Neural cell (in vitro differentiated cells): Measurements from ENCODE around the gene FRMD1. TPM values are rescaled to one million over a fixed set of nuclear protein-coding genes. Genes with fewer than 3 reads are reported as not detected.

Source experiments
- H2AFZ ChIP-seq: fragments of 200-600, 300-800 bp; sonication (generic), shearing (Covaris generic); 2 replicates; pipeline ENCODE4 v1.6.0; 2014; ENCODE audit warnings: low read depth, mild to moderate bottlenecking, antibody characterized with exemption, low read length, moderate library complexity
- H3F3A ChIP-seq: fragments of 200-600 bp; shearing (Covaris generic); 2 replicates; pipeline ENCODE4 v1.6.1; 2016; ENCODE audit warnings: mild to moderate bottlenecking, moderate library complexity, mixed read lengths, antibody characterized with exemption, low read length; ENCODE audit not compliant: insufficient read depth, poor library complexity, severe bottlenecking
- H3K27ac ChIP-seq: fragments of 200-600, 300-800 bp; sonication (generic), shearing (Covaris generic); 2 replicates; pipeline ENCODE4 v1.5.1; 2014; ENCODE audit warnings: mild to moderate bottlenecking, low read length, moderate library complexity
- H3K27me3 ChIP-seq: fragments of 300-800, 200-600 bp; sonication (generic), shearing (Covaris generic); 2 replicates; pipeline ENCODE4 v1.6.0; 2014; ENCODE audit warnings: mild to moderate bottlenecking, low read depth, low read length, moderate library complexity; ENCODE audit not compliant: insufficient read depth
- H3K36me3 ChIP-seq: fragments of 300-800, 200-600 bp; sonication (generic), shearing (Covaris generic); 2 replicates; pipeline ENCODE4 v1.5.1; 2014; ENCODE audit warnings: mild to moderate bottlenecking, antibody characterized with exemption, low read length, moderate library complexity; ENCODE audit not compliant: insufficient read depth
- H3K4me2 ChIP-seq: fragments of 300-800, 200-600 bp; sonication (generic), shearing (Covaris generic); 2 replicates; pipeline ENCODE4 v1.6.0; 2014; ENCODE audit warnings: mild to moderate bottlenecking, low read length
- H3K4me3 ChIP-seq: fragments of 300-800, 200-600 bp; sonication (generic), shearing (Covaris generic); 2 replicates; pipeline ENCODE4 v1.5.1; 2014; ENCODE audit warnings: mild to moderate bottlenecking, low read length, moderate library complexity
- H3K79me2 ChIP-seq: fragments of 200-600 bp; shearing (Covaris generic); replicated peaks from 2 replicates; pipeline ENCODE4 v1.6.0; 2014; ENCODE audit warnings: mild to moderate bottlenecking, low read length, moderate library complexity; ENCODE audit not compliant: insufficient read depth
- H3K9ac ChIP-seq: fragments of 300-800, 200-600 bp; sonication (generic), shearing (Covaris generic); 2 replicates; pipeline ENCODE4 v1.6.1; 2016; ENCODE audit warnings: mild to moderate bottlenecking, low read length, mixed read lengths
- H3K9me2 ChIP-seq: fragments of 200-600 bp; shearing (Covaris generic); 2 replicates; pipeline ENCODE4 v1.6.1; 2016; ENCODE audit warnings: mild to moderate bottlenecking, low read length, mixed read lengths; ENCODE audit not compliant: insufficient read depth
- H3K9me3 ChIP-seq: fragments of 200-600, 300-800 bp; sonication (generic), shearing (Covaris generic); 2 replicates; pipeline ENCODE4 v1.6.1; 2016; ENCODE audit warnings: mild to moderate bottlenecking, mixed run types, low read length, moderate library complexity, mixed read lengths
- H4K20me1 ChIP-seq: fragments of 200-600 bp; shearing (Covaris generic); 2 replicates; pipeline ENCODE4 v1.6.1; 2016; ENCODE audit warnings: mild to moderate bottlenecking, mixed run types; ENCODE audit not compliant: insufficient read depth
- EP300 ChIP-seq: fragments of 450-650 bp; conservative IDR thresholded peaks from 2 replicates; pipeline ENCODE4 v1.6.1; 2014; ENCODE audit warnings: antibody characterized with exemption, mild to moderate bottlenecking, moderate library complexity; ENCODE audit not compliant: poor library complexity, severe bottlenecking
- EZH2 ChIP-seq: fragments of 200-600, 300-800 bp; shearing (Covaris generic), sonication (generic); IDR thresholded peaks from 2 replicates; pipeline ENCODE4 v1.6.1; 2014; ENCODE audit warnings: antibody characterized with exemption, low read length, borderline replicate concordance, mild to moderate bottlenecking; ENCODE audit not compliant: insufficient read depth, poor library complexity, severe bottlenecking
- MXI1 ChIP-seq: fragments of 450-650 bp; conservative IDR thresholded peaks from 2 replicates; pipeline ENCODE4 v1.6.1; 2014; ENCODE audit warnings: antibody characterized with exemption, mild to moderate bottlenecking; ENCODE audit not compliant: poor library complexity, severe bottlenecking
- POLR2AphosphoS5 ChIP-seq: IDR thresholded peaks from 2 replicates; pipeline ENCODE4 v1.6.1; 2012
- RAD21 ChIP-seq: fragments of 450-650 bp; conservative IDR thresholded peaks from 2 replicates; pipeline ENCODE4 v1.6.1; 2014; ENCODE audit warnings: antibody characterized with exemption, mild to moderate bottlenecking, moderate library complexity
- REST ChIP-seq: IDR thresholded peaks from 2 replicates; pipeline ENCODE4 v1.6.1; 2012; ENCODE audit warnings: borderline replicate concordance
- SMC3 ChIP-seq: fragments of 450-650 bp; conservative IDR thresholded peaks from 2 replicates; pipeline ENCODE4 v1.6.1; 2014; ENCODE audit warnings: antibody characterized with exemption, mild to moderate bottlenecking, moderate library complexity; ENCODE audit not compliant: poor library complexity
- TAF1 ChIP-seq: IDR thresholded peaks from 2 replicates; pipeline ENCODE4 v1.6.1; 2012; ENCODE audit warnings: low read depth
- polyA plus RNA-seq: library from polyadenylated mRNA; depleted of rRNA; stranded (reverse); fragments of >200 nt; gene quantifications from 2 replicates; pipeline ENCODE4 v1.2.3, GENCODE V29; 2014
- TF ChIP-seq, protein P1 (sequence below): fragments of 450-650 bp; IDR thresholded peaks from 2 replicates; pipeline ENCODE4 v1.5.1; 2014; ENCODE audit warnings: antibody characterized with exemption, mild to moderate bottlenecking, moderate library complexity; ENCODE audit not compliant: poor library complexity, severe bottlenecking

The FRMD1 gene
- polyA plus RNA-seq, 1 donor from 2014 or later: not detected

- no peaks in the 10 kb centered on the region for H3K9me3 ChIP-seq
- no peaks in the 10 kb centered on the region for H3K79me2 ChIP-seq
- no peak overlapping the region for H3K4me2 ChIP-seq
- no peak overlapping the region for H3K9ac ChIP-seq
- no peaks in the 10 kb centered on the region for H3F3A ChIP-seq
- H4K20me1 ChIP-seq: no peaks in the 10 kb centered on the region
- TF ChIP-seq SMC3 (no peak), RAD21 (no peak), MXI1 (no peak), REST (no peak), EP300 (no peak), EZH2 (no peak)
- TF ChIP-seq, protein P1, sequence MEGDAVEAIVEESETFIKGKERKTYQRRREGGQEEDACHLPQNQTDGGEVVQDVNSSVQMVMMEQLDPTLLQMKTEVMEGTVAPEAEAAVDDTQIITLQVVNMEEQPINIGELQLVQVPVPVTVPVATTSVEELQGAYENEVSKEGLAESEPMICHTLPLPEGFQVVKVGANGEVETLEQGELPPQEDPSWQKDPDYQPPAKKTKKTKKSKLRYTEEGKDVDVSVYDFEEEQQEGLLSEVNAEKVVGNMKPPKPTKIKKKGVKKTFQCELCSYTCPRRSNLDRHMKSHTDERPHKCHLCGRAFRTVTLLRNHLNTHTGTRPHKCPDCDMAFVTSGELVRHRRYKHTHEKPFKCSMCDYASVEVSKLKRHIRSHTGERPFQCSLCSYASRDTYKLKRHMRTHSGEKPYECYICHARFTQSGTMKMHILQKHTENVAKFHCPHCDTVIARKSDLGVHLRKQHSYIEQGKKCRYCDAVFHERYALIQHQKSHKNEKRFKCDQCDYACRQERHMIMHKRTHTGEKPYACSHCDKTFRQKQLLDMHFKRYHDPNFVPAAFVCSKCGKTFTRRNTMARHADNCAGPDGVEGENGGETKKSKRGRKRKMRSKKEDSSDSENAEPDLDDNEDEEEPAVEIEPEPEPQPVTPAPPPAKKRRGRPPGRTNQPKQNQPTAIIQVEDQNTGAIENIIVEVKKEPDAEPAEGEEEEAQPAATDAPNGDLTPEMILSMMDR: no peak
- H3K9me2 ChIP-seq: no peaks in the 10 kb centered on the region
- H3K27ac ChIP-seq: no peak overlapping the region
- H3K4me3 ChIP-seq: no peak overlapping the region
- H3K27me3 ChIP-seq: peaks cover 19% of the 10 kb centered on the region
- H3K36me3 ChIP-seq: no peaks in the 10 kb centered on the region
- H2AFZ ChIP-seq: no peak overlapping the region
Measured at GRCh38 chr6:168104636-168105035, 25.6 kb upstream of the FRMD1 start.

DNA sequence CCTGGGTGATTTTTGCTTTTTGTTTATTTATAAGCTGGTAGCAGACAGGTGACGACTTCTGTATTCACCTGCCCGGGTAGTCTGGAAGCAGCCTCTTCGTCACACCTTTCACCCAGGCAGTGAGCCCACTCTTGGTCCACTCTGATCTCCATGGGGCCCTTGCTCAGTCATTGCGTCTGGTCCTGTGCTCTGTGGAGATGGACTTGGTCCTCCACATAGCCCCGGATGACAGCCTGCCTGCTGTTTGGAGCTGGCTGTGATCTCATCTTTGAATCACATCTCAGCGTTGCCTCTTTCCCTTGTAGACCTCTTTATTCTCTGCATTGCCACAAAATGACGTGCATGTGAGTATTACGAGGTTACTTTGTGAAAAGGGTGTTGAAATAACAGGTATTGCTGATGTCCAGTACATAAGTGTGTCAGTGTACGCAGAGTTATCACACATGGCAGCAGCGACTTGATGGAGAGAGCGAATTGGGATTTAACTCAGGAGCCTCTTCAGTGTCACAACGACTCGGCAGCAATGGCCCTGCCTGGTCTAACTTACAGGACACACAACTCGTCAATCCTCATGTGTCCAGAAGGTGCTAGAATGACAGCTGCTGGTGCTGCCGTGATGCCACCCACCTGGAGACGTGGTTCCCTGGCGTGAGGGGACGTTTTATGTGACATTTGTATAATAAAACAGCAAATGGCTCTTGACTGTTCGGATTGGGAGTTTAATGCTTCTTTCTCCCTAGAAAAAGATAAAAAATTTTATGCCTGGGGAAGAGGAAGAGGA lies 24.2 kb upstream of the FRMD1 start:
- no peak for TF ChIP-seq MXI1
- TF ChIP-seq, protein P1: no peak
- no peak for TF ChIP-seq REST
- no peak for TF ChIP-seq SMC3
- no peak for TF ChIP-seq POLR2AphosphoS5
- no peak for TF ChIP-seq TAF1
- no peak for TF ChIP-seq RAD21
- TF ChIP-seq EP300: no peak
- TF ChIP-seq EZH2: no peak
- Histone ChIP-seq H3K27me3 (peaks cover 19% of the 10 kb centered on the region), H3K4me2 (no peak overlapping the region), H3K4me3 (no peak overlapping the region), H3K36me3 (no peaks in the 10 kb centered on the region), H3K9me2 (no peaks in the 10 kb centered on the region), H3K9me3 (no peaks in the 10 kb centered on the region), H2AFZ (no peak overlapping the region), H4K20me1 (no peaks in the 10 kb centered on the region), H3K27ac (no peak overlapping the region), H3K9ac (no peak overlapping the region), H3K79me2 (no peaks in the 10 kb centered on the region), H3F3A (no peaks in the 10 kb centered on the region)
